Thyroid gland (tissue), 4 donors: ENCODE measurements around the gene HAND1. TPM values are rescaled to one million over a fixed set of nuclear protein-coding genes. Genes with fewer than 3 reads are reported as not detected.

Experiments
- DNase-seq, 2 donors: peaks; one replicate each; pipeline ENCODE4 v3.0.0-alpha.2; 2019
- H3K27ac ChIP-seq, 3 donors: fragments of 200-600 bp; sonication (generic); 1 replicate in 2 of 3; 2 replicates in 1 of 3; pipeline ENCODE4 v1.5.1; 2016 to 2019; ENCODE audit warnings: mild to moderate bottlenecking in 1 of 3, moderate library complexity in 1 of 3
- H3K27me3 ChIP-seq: fragments of 200-600 bp; sonication (generic); one replicate; pipeline ENCODE4 v1.5.1; 2019
- H3K36me3 ChIP-seq, 2 donors: fragments of 200-600 bp; sonication (generic); one replicate each; pipeline ENCODE4 v1.5.1; 2016 to 2019
- H3K4me1 ChIP-seq, 2 donors: fragments of 200-600 bp; sonication (generic); one replicate each; pipeline ENCODE4 v1.5.1; 2017 to 2019
- H3K4me3 ChIP-seq, 3 donors: fragments of 200-600 bp; sonication (generic); replicated peaks in 1 of 3; 1 replicate in 2 of 3; 2 replicates in 1 of 3; pipeline ENCODE4 v1.5.1; 2016; ENCODE audit warnings: mild to moderate bottlenecking in 1 of 3
- H3K9me3 ChIP-seq: fragments of 200-600 bp; sonication (generic); one replicate; pipeline ENCODE4 v1.5.1; 2017
- POLR2A ChIP-seq, 2 donors: fragments of 450-650 bp; IDR thresholded peaks; one replicate each; pipeline ENCODE4 v1.6.1; 2017; ENCODE audit warnings: antibody characterized with exemption in 2 of 2, mild to moderate bottlenecking in 2 of 2, moderate library complexity in 1 of 2
- WGBS, 2 donors: methylation state at CpG; one replicate each; pipeline ENCODE4 v1.1.5; 2017; 5-methylcytosine and 5-hydroxymethylcytosine counted together
- intact Hi-C: fragments of 100-400 bp; cut with DNase I; formaldehyde crosslinking; loops from one replicate; pipeline ENCODE4 v1.15.1; 2023
- total RNA-seq, 4 donors: library from RNA; depleted of rRNA; stranded (reverse); fragments of >200 nt; gene quantifications; one replicate each; pipeline ENCODE4 v1.2.3, GENCODE V29; 2016
- TF ChIP-seq, protein P1 (sequence below), 6 experiments: fragments of 200-600 bp in 3 of 6; fragments of 450-650 bp in 3 of 6; sonication (generic) in 3 of 6; IDR thresholded peaks; one replicate each; pipeline ENCODE4 v1.5.1; 2016 to 2019; ENCODE audit warnings: antibody characterized with exemption in 6 of 6, mild to moderate bottlenecking in 2 of 6, inconsistent platforms in 1 of 6, moderate library complexity in 1 of 6

The HAND1 gene
- total RNA-seq, 4 donors from 2014 or later: not detected

DNA sequence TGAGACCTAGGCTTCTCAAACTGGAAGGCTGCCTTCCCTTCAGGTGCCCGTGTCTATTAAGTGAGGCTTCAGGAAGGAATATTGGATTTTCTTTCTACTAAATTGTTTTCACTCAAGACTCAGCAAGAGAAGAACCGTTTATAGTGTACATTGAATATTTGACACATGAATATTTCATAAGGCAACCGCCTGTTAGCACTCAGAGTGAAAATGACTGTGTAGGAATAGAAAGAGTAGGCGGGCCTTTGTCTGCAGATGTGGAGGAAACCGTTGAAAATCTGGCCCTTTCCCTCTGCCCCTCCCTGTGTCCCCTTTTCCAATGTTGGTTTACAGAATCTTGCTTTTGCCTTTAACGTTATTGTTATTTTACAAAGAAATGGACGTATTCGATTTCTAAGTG is 26.1 kb downstream of the HAND1 start:
- intact Hi-C loops: no loop called here
- Histone ChIP-seq H3K9me3 (no peaks in the 10 kb centered on the region), H3K36me3 (peaks cover 42 to 54% of the 10 kb centered on the region in 2 donors), H3K27me3 (no peaks in the 10 kb centered on the region), H3K4me1 (peaks cover 9 to 13% of the 10 kb centered on the region in 2 donors), H3K27ac (no peak overlapping the region), H3K4me3 (no peak overlapping the region)
- DNase-seq: no peak
- WGBS, 2 donors: 90 to 95% methylated on average over 8 of the region's 8 CpGs
- TF ChIP-seq, protein P1, sequence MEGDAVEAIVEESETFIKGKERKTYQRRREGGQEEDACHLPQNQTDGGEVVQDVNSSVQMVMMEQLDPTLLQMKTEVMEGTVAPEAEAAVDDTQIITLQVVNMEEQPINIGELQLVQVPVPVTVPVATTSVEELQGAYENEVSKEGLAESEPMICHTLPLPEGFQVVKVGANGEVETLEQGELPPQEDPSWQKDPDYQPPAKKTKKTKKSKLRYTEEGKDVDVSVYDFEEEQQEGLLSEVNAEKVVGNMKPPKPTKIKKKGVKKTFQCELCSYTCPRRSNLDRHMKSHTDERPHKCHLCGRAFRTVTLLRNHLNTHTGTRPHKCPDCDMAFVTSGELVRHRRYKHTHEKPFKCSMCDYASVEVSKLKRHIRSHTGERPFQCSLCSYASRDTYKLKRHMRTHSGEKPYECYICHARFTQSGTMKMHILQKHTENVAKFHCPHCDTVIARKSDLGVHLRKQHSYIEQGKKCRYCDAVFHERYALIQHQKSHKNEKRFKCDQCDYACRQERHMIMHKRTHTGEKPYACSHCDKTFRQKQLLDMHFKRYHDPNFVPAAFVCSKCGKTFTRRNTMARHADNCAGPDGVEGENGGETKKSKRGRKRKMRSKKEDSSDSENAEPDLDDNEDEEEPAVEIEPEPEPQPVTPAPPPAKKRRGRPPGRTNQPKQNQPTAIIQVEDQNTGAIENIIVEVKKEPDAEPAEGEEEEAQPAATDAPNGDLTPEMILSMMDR (IDR thresholded peaks at IDR 0.05): no peak

DNA sequence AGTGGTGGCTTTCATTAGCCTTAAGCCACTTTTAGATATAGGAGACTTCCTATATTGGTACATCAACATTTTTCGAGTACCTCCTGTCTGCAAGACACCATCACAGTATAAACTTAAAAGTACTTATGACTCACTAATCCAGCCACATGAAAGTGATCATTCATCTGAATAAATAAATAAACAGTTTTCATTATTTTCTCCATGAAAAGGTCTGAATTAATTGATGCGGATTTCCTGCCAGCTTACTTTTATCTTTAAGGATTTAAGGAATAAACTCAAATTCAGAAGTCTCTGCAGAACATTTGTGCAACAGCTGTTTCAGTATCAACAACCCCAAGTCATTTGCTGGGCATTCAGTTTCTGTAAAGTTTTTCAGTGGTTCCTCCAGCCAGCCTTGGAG is 28.2 kb downstream of the HAND1 start:
- Histone ChIP-seq H3K9me3 (no peaks in the 10 kb centered on the region), H3K36me3 (peaks cover 27 to 35% of the 10 kb centered on the region in 2 donors), H3K27ac (no peak overlapping the region), H3K4me1 (peaks cover 10 to 15% of the 10 kb centered on the region in 2 donors), H3K27me3 (no peaks in the 10 kb centered on the region), H3K4me3 (no peak overlapping the region)
- WGBS, 2 donors: 91 to 96% methylated on average over 2 of the region's 2 CpGs
- DNase-seq: no peak
- intact Hi-C loops: no loop called here
- TF ChIP-seq, protein P1 (IDR thresholded peaks at IDR 0.05): no peak
- no peak for TF ChIP-seq POLR2A (IDR thresholded peaks at IDR 0.05)

DNA sequence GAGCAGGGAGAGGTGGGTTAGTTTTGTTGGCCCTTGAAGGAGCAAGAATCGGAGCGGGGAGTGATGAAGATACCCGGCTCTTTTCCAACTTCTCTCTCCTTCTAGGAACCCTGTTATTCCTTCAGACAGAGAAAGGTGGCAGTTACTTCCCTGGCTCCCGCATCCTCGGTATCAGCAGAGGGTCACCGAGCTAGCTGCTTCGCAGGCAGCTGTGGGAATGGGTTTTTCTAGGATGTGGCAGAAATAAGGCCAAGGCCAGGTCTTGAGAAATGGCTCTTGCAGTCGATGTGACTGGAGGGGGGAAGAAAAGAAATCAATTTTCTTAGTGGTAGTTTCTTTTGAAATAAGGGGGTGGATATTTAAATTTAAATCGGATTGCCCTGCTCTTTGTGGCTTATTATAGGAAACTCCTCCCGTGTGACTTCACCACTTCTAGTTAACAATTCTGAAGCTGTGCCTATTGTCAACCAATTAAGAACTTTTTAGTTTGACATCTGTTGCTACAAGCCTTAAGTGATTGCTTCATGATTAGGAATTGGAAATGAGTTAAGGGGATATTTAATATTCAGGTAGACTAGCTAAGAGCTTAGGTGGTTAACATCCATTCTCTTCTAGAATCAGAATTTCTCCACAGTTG is 30.8 kb downstream of the HAND1 start:
- no peak for DNase-seq
- peaks cover 14 to 19% of the 10 kb centered on the region in 2 donors for H3K4me1 ChIP-seq
- intact Hi-C loops: no loop called here
- TF ChIP-seq, protein P1 (IDR thresholded peaks at IDR 0.05): no peak
- no peak for TF ChIP-seq POLR2A (IDR thresholded peaks at IDR 0.05)
- no peaks in the 10 kb centered on the region for H3K27me3 ChIP-seq
- peak overlapping the region in 1 of 3 donors; percentile 86 for H3K27ac ChIP-seq
- peaks cover 11 to 14% of the 10 kb centered on the region in 2 donors for H3K36me3 ChIP-seq
- no peaks in the 10 kb centered on the region for H3K9me3 ChIP-seq
- H3K4me3 ChIP-seq: peak overlapping the region in 2 of 3 donors; percentile 76 to 95
- WGBS, 2 donors: 6 to 11% methylated on average over 10 of the region's 10 CpGs

DNA sequence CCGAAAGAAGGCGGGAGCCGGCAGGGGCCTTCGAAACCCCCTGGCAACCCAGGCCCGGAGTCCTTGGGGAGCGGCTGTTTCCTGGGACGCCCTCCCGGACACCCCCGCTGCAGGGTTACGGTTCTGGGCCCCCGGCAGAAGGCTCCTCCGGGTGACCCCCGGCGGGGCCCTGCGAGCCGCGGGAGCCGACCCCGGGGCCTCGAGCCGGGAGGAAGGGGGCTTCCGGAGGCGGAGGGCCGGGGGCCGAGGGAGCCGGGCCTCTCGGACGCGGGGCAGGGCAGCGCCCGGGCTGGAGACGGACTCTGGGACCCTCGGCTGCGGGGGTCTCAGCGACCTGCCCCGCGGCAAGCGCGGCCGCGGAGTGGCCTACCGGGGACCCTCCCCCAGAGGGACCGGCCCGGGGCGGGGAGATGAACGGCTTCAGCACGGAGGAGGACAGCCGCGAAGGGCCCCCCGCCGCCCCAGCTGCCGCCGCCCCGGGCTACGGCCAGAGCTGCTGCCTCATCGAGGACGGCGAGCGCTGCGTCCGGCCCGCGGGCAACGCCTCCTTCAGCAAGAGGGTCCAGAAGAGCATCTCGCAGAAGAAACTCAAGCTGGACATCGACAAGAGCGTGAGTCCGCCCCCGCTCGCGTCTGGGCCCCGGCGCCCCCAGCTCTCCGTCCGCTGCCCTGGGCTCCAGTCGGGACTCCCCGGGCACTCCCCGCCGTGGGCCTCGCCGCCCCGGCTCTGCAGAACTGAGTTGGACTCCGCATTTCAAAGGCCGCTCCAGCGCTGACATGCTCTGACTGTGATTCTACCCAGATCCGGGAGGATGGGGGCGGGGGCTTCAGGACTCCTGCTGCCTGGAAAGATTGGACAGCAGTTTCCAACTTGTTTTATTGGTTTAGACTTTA is 31.6 kb downstream of the HAND1 start:
- TF ChIP-seq, protein P1 (IDR thresholded peaks at IDR 0.05): no peak
- peak in 1 of 2 donors; percentile 21 for TF ChIP-seq POLR2A (IDR thresholded peaks at IDR 0.05)
- DNase-seq: peak; percentile 67 to 75
- H3K27me3 ChIP-seq: no peaks in the 10 kb centered on the region
- peaks cover 5 to 9% of the 10 kb centered on the region in 2 donors for H3K36me3 ChIP-seq
- WGBS, 2 donors: 0 to 3% methylated on average over 5 to 6 of the region's 87 CpGs
- H3K4me3 ChIP-seq: peak overlapping the region; percentile 75 to 95 (median 76)
- intact Hi-C loops: no loop called here
- H3K27ac ChIP-seq: peak overlapping the region; percentile 28 to 86 (median 61)
- H3K4me1 ChIP-seq: peaks cover 14 to 19% of the 10 kb centered on the region in 2 donors
- H3K9me3 ChIP-seq: no peaks in the 10 kb centered on the region
